SHP77 (cell line): Measurements from ENCODE around the gene LALBA.
"Not testable (repeated sequence)": the region's sequence is repeated elsewhere in the genome, so short reads cannot be mapped to it uniquely, and the experiment has no call there.

Experiments used
- DNase-seq, 2 experiments: peaks; one replicate each; lab custom pipeline; 2025; lab: John Stamatoyannopoulos, UW

Gene LALBA

GRCh38 chr12:48527891-48528670 is 41.8 kb downstream of the LALBA start:
- no peak for DNase-seq

GRCh38 chr12:48525332-48525731 is 44.5 kb downstream of the LALBA start, which contains the start of gene OR8S1:
Gene OR8S1 (plus strand): TSS chr12:48525632. CDS start chr12:48525632, 0 bp downstream.
- DNase-seq: no peak

- DNase-seq: not testable (repeated sequence)
Measured at GRCh38 chr12:48520381-48520780, 49.5 kb downstream of the LALBA start.
